ENCODE measurements around the gene ST7.

ST7 gene

DNA sequence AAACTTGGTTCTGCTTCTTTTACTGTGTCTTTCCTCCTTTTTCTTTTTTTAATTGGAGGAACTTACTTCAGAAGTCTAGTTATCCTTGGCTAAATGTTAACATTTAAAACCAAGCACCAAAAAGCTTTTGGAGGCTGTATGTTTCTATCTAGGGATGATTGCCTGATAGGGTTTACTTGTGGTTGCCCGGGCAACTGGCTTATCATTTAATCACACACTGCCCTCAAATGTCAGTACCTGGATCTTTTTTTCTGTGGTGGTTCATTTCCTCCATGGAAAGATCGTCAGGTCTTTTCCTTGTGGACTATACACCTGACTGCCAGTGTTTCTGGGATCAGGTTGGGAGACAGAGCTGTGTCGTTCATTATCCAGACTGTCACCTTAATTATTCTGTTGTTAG lies 196.4 kb downstream of the ST7 start:
- TF ChIP-seq, protein P1, sequence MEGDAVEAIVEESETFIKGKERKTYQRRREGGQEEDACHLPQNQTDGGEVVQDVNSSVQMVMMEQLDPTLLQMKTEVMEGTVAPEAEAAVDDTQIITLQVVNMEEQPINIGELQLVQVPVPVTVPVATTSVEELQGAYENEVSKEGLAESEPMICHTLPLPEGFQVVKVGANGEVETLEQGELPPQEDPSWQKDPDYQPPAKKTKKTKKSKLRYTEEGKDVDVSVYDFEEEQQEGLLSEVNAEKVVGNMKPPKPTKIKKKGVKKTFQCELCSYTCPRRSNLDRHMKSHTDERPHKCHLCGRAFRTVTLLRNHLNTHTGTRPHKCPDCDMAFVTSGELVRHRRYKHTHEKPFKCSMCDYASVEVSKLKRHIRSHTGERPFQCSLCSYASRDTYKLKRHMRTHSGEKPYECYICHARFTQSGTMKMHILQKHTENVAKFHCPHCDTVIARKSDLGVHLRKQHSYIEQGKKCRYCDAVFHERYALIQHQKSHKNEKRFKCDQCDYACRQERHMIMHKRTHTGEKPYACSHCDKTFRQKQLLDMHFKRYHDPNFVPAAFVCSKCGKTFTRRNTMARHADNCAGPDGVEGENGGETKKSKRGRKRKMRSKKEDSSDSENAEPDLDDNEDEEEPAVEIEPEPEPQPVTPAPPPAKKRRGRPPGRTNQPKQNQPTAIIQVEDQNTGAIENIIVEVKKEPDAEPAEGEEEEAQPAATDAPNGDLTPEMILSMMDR (IDR thresholded peaks at IDR 0.05; ENCODE audit: unreplicated experiment in 3 of 3): no peak
- Mint-ChIP-seq H3K4me3 (no peak overlapping the region), H3K27me3 (ENCODE audit: low read depth) (no peaks in the 10 kb centered on the region), H3K9me3 (no peaks in the 10 kb centered on the region), H3K36me3 (ENCODE audit: low read depth) (peaks cover 6% of the 10 kb centered on the region), H3K27ac (no peak overlapping the region), H3K4me1 (no peaks in the 10 kb centered on the region)

DNA sequence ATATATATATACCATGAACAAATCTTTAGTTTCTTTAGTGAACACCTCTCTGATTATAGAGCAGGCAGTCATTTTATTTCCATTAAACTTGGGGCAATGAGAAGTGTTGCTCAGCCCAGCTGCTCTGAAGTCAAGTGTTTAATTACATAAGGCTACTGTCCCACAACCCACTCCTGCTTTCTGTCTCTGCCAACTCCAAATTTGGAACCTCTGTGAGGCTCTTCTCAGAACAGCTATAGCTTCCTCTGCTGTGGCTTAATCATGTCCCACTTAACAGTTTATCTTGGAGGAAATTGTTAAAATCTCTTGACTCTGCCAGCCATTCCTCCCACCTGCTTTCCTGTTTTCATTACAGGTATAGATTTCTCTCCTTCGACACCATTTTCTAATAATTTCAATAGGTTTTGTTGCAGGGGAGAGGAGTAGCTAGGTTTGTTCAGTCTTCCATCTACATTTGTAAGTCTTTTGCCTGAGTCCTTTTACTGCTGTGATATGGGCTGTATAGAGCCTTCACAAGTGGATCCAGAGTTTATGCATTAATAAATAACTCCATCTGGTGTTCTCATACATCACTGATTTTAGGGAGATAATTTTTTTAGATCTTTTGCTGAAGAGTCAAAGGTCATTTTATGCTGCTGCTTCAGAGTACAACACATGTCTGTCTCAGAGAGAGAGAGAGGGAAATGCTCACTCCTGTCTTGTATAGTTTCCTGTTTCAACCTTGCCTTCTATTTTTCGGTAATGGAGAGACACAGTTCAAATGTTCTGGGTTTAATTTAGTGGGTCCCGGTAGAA lies 199.1 kb downstream of the ST7 start:
- H3K27ac Mint-ChIP-seq: no peak overlapping the region
- no peak overlapping the region for H3K4me3 Mint-ChIP-seq
- no peaks in the 10 kb centered on the region for H3K9me3 Mint-ChIP-seq
- TF ChIP-seq, protein P1 (IDR thresholded peaks at IDR 0.05; ENCODE audit: unreplicated experiment in 3 of 3): no peak
- H3K4me1 Mint-ChIP-seq: no peaks in the 10 kb centered on the region
- H3K36me3 Mint-ChIP-seq (ENCODE audit: low read depth): peaks cover 6% of the 10 kb centered on the region
- H3K27me3 Mint-ChIP-seq (ENCODE audit: low read depth): no peaks in the 10 kb centered on the region

DNA sequence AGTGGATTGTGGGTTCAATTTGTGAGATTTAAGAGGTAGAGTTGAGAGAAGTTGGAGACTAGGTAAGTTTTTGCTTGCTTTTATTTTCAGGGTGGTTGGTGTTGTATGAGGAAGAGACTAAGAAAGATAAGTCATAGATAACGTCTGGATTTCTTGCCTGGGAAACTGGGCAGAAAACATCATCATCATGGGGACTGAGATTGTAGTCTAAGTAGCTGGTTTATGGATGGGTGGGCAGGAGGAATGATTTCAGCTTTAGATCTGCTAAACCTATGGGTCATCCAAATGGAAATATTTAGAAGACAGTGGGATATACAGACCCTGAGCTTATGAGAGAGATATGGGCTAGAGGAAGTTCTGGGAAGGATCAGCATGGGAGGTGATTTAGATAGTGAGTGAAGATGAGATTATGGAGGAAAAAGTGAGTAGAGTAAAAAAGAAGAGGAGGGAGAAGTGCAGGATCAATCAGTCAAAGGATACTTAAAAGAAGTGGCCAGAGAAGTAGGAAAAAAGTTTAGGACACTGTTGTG lies 199.8 kb downstream of the ST7 start:
- TF ChIP-seq, protein P1 (IDR thresholded peaks at IDR 0.05; ENCODE audit: unreplicated experiment in 3 of 3): no peak
- Mint-ChIP-seq H3K36me3 (ENCODE audit: low read depth) (peaks cover 6% of the 10 kb centered on the region), H3K27ac (no peak overlapping the region), H3K4me3 (no peak overlapping the region), H3K4me1 (no peaks in the 10 kb centered on the region), H3K27me3 (ENCODE audit: low read depth) (no peaks in the 10 kb centered on the region), H3K9me3 (no peaks in the 10 kb centered on the region)

DNA sequence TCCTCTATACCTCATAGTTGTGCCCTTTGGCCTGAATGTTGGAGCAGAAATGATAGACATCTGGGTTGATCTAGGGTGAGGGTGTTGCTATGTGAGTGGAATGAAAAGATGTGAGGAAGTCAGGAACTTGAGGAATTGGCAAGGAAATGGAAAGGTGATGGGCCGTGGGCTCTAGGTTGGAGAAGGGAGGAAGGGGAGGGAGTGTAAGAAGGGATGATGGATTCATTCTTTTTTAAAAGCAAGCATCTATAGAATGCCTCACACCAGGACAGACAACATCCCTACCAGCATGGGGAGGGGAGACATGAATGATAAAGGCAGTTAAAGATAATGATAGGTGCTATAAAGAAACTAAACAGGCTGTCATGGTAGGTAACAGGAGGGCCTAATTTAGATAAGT lies 201.4 kb downstream of the ST7 start:
- peaks cover 8% of the 10 kb centered on the region for H3K4me1 Mint-ChIP-seq
- no peaks in the 10 kb centered on the region for H3K9me3 Mint-ChIP-seq
- TF ChIP-seq, protein P1 (IDR thresholded peaks at IDR 0.05; ENCODE audit: unreplicated experiment in 3 of 3): no peak
- no peak overlapping the region for H3K4me3 Mint-ChIP-seq
- no peak overlapping the region for H3K27ac Mint-ChIP-seq
- H3K36me3 Mint-ChIP-seq (ENCODE audit: low read depth): peaks cover 6% of the 10 kb centered on the region
- no peaks in the 10 kb centered on the region for H3K27me3 Mint-ChIP-seq (ENCODE audit: low read depth)

DNA sequence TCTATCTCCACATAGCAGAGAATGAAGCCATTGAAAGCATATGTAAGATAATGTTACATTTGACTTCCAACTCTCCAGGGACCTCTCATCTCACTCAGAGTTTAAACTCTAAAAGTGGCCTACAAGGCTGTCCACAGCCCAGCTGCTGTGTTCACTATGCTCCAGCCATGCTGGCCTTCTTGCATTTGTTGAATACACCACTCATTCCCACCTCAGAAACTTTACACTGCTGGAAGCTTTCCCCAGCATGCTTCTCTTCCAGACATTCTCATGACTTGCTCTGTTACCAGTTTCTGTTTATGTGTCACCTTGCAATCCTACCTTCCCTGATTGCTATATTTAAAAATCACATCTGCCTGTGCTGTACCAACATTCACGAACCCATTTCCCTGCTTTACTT lies 202.4 kb downstream of the ST7 start:
- Mint-ChIP-seq H3K9me3 (no peaks in the 10 kb centered on the region), H3K4me1 (peaks cover 13% of the 10 kb centered on the region), H3K36me3 (ENCODE audit: low read depth) (peaks cover 2% of the 10 kb centered on the region), H3K4me3 (no peak overlapping the region), H3K27me3 (ENCODE audit: low read depth) (no peaks in the 10 kb centered on the region), H3K27ac (no peak overlapping the region)
- TF ChIP-seq, protein P1 (IDR thresholded peaks at IDR 0.05; ENCODE audit: unreplicated experiment in 3 of 3): no peak

All from nephron (organoid).